ENCODE results near the gene POLE.

The POLE gene

DNA sequence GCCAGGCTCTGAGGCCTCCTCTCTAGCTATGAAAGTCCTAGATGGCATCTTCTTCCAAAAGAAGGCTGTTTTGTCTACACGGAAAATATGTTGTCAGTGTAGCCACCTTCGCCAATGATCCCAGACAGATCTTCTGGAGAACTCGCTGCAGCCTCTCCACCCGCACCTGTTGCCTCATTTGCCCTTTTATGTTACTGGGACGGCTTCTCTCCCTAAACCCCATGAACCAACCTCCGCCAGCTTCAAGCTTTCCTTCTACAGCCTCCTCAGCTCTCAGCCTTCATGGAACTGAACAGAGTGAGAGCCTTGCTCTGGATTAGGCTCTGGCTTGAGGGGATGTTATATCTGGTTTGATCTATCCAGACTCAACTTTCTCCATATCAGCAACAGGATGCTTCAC lies 57.8 kb downstream of the POLE start:
- TF ChIP-seq EGR1 (IDR thresholded peaks at IDR 0.05) (no peak), TEAD4 (IDR thresholded peaks at IDR 0.05) (no peak), YY1 (IDR thresholded peaks at IDR 0.05; ENCODE audit: low read depth) (no peak), NFIC (IDR thresholded peaks at IDR 0.05) (no peak), TCF12 (IDR thresholded peaks at IDR 0.05; ENCODE audit: low read depth) (no peak)

DNA sequence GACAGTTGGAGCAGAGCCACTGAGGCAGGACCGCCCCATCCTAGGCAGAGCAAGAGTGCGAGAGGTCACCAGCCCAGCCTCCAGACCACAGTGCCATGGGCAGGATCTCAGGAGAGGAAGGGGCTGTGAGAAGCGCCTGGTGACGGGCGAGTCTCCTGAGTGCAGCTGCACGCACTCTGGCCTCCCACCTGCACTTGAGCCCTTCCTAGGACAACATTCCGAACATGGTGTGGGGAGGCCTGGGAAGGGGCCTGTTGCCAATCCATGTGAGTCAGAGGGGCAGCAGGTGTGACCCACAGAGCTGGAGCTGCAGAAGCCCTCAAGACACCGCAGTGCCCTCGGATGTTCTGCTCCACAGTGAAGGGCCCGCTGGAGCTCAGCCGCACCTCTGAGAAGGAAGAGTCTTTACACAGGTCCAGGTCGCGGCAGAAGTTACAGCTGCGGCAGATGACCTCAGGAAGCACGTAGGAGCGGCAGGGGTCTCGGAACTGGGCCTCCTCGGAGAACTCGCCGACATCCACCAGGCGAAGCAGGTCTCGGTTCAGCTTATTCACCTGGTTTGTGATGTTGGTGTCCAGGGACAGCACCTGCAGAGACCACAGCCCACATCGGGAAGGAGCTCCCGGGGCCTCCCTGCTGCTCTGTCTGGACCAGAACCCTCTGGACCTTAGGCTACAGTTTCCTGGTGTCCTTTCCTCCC lies 61.3 kb downstream of the POLE start:
- TF ChIP-seq, protein P1, sequence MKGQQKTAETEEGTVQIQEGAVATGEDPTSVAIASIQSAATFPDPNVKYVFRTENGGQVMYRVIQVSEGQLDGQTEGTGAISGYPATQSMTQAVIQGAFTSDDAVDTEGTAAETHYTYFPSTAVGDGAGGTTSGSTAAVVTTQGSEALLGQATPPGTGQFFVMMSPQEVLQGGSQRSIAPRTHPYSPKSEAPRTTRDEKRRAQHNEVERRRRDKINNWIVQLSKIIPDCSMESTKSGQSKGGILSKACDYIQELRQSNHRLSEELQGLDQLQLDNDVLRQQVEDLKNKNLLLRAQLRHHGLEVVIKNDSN (IDR thresholded peaks at IDR 0.05) = no peak
- TF ChIP-seq EGR1 (IDR thresholded peaks at IDR 0.05) (no peak), FOXM1 (IDR thresholded peaks at IDR 0.05; ENCODE audit: borderline replicate concordance, low read depth) (no peak), RAD21 (IDR thresholded peaks at IDR 0.05; ENCODE audit: low read depth) (no peak), TEAD4 (IDR thresholded peaks at IDR 0.05) (no peak), TAF1 (IDR thresholded peaks at IDR 0.05; ENCODE audit: low read depth) (no peak), NFIC (IDR thresholded peaks at IDR 0.05) (no peak), CEBPB (IDR thresholded peaks at IDR 0.05) (no peak), ZBTB7A (IDR thresholded peaks at IDR 0.05; ENCODE audit: low read depth) (no peak), EP300 (IDR thresholded peaks at IDR 0.05; ENCODE audit: borderline replicate concordance) (no peak), CREB1 (IDR thresholded peaks at IDR 0.05; ENCODE audit: low read depth) (no peak), YY1 (IDR thresholded peaks at IDR 0.05; ENCODE audit: low read depth) (no peak), TCF12 (IDR thresholded peaks at IDR 0.05; ENCODE audit: low read depth) (no peak)
- TF ChIP-seq, protein P2, sequence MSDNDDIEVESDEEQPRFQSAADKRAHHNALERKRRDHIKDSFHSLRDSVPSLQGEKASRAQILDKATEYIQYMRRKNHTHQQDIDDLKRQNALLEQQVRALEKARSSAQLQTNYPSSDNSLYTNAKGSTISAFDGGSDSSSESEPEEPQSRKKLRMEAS (IDR thresholded peaks at IDR 0.05) = no peak
- TF ChIP-seq, protein P3, sequence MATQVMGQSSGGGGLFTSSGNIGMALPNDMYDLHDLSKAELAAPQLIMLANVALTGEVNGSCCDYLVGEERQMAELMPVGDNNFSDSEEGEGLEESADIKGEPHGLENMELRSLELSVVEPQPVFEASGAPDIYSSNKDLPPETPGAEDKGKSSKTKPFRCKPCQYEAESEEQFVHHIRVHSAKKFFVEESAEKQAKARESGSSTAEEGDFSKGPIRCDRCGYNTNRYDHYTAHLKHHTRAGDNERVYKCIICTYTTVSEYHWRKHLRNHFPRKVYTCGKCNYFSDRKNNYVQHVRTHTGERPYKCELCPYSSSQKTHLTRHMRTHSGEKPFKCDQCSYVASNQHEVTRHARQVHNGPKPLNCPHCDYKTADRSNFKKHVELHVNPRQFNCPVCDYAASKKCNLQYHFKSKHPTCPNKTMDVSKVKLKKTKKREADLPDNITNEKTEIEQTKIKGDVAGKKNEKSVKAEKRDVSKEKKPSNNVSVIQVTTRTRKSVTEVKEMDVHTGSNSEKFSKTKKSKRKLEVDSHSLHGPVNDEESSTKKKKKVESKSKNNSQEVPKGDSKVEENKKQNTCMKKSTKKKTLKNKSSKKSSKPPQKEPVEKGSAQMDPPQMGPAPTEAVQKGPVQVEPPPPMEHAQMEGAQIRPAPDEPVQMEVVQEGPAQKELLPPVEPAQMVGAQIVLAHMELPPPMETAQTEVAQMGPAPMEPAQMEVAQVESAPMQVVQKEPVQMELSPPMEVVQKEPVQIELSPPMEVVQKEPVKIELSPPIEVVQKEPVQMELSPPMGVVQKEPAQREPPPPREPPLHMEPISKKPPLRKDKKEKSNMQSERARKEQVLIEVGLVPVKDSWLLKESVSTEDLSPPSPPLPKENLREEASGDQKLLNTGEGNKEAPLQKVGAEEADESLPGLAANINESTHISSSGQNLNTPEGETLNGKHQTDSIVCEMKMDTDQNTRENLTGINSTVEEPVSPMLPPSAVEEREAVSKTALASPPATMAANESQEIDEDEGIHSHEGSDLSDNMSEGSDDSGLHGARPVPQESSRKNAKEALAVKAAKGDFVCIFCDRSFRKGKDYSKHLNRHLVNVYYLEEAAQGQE (IDR thresholded peaks at IDR 0.05; ENCODE audit: low read depth) = no peak

DNA sequence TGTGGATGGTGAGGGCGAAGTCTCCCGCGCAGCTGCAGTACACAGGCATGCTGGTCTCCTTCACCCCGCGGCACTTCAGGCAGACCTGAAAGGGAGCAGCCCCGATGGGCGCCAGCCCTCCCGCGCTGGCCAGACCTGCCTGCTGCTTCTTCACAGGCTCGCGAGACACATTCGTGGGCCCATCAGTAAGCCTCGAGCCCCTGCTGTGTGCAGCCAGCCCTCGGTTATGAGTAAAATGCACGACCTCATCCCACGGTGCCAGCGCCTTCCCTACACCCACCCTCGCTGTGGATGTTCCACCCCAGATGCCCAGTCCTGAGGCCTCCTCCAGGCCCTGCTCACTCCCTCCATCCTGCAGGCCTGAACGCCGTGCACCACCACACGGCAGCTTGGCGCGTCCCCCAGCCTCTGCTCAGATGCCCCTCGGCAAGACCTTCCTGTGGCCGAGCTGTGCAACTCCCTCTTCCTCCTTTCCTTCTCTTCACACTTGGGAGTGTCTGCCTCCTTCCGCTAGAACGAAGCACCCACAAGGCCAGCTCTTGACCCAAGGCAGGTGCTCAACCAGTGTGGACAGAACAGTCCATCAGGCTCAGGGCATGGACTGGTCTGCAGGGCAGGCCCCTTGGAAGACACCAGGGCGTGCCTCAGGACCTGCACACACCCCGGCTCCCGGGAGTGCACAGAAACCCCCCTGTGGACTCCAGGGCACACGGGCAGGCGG lies 62.1 kb downstream of the POLE start:
- no peak for TF ChIP-seq ZBTB7A (IDR thresholded peaks at IDR 0.05; ENCODE audit: low read depth)
- TF ChIP-seq TCF12 (IDR thresholded peaks at IDR 0.05; ENCODE audit: low read depth) = no peak
- no peak for TF ChIP-seq RAD21 (IDR thresholded peaks at IDR 0.05; ENCODE audit: low read depth)
- no peak for TF ChIP-seq EGR1 (IDR thresholded peaks at IDR 0.05)
- TF ChIP-seq YY1 (IDR thresholded peaks at IDR 0.05; ENCODE audit: low read depth) = no peak
- no peak for TF ChIP-seq CEBPB (IDR thresholded peaks at IDR 0.05)
- TF ChIP-seq, protein P2 (IDR thresholded peaks at IDR 0.05) = no peak
- no peak for TF ChIP-seq NFIC (IDR thresholded peaks at IDR 0.05)

DNA sequence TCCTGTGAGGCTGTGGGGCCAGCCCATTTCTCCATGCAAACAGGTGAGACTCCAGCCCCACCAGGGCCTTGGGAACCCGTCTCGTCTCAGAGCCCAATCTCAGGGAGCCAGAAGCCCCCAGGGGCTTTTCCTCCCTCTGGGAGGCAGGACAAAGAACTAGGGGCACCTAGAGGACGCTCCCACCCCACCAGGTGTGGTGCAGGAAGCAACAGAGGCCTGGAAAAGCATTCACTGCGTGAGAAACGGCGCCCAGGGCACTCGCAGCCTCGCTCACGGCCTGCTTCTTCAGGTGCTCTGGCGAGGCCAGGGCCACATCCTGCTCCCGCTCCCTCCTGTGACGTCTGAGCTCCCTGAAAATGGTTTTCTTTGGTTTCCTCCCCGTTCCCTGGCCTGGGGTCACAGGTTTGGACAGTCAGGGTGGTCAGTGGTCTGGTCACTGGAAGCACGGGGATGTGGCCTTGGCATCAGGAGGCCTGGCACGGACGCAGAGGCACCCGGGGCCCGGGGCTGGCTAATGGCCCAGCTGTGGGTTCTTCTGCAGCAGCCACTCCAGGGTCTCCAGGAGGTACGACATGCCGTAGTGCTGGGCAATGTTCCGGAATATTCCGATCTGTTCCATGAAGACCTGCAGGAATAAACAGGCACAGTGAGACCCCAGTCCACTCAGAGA lies 62.8 kb downstream of the POLE start:
- TF ChIP-seq FOXM1 (IDR thresholded peaks at IDR 0.05; ENCODE audit: borderline replicate concordance, low read depth) (no peak), EGR1 (IDR thresholded peaks at IDR 0.05) (no peak), TAF1 (IDR thresholded peaks at IDR 0.05; ENCODE audit: low read depth) (no peak), CEBPB (IDR thresholded peaks at IDR 0.05) (no peak), NFIC (IDR thresholded peaks at IDR 0.05) (no peak), ZBTB7A (IDR thresholded peaks at IDR 0.05; ENCODE audit: low read depth) (no peak), CREB1 (IDR thresholded peaks at IDR 0.05; ENCODE audit: low read depth) (no peak), YY1 (IDR thresholded peaks at IDR 0.05; ENCODE audit: low read depth) (no peak), TEAD4 (IDR thresholded peaks at IDR 0.05) (no peak), RAD21 (IDR thresholded peaks at IDR 0.05; ENCODE audit: low read depth) (no peak), EP300 (IDR thresholded peaks at IDR 0.05; ENCODE audit: borderline replicate concordance) (no peak), TCF12 (IDR thresholded peaks at IDR 0.05; ENCODE audit: low read depth) (no peak)
- TF ChIP-seq, protein P2 (IDR thresholded peaks at IDR 0.05) = no peak
- TF ChIP-seq, protein P3 (IDR thresholded peaks at IDR 0.05; ENCODE audit: low read depth) = no peak
- TF ChIP-seq, protein P1 (IDR thresholded peaks at IDR 0.05) = no peak

All from Ishikawa (cell line).